Right lobe of liver (tissue), 4 donors: ENCODE data around the gene SPOCK1.

Experiments used
- CTCF ChIP-seq, 4 donors: fragments of 200-600 bp in 3 of 4; fragments of 450-650 bp in 1 of 4; IDR thresholded peaks; one replicate each; pipeline versions ENCODE4 v1.5.1 to v1.8.0; 2016 to 2022; ENCODE audit warnings: antibody characterized with exemption in 4 of 4, mild to moderate bottlenecking in 2 of 4
- POLR2A ChIP-seq: fragments of 450-650 bp; IDR thresholded peaks from one replicate; pipeline ENCODE4 v1.6.1; 2017; ENCODE audit warnings: antibody characterized with exemption, mild to moderate bottlenecking
- donor health status: DM: no; HTN: no; CAD: no.
- donor health status: DM: no; HTN: no; CAD: no.
- donor health status: DM: no; HTN: yes; CAD: no.

- TF ChIP-seq POLR2A (no peak), CTCF (IDR thresholded peaks at IDR 0.05) (no peak)
Measured at GRCh38 chr5:137164536-137164935, 334.6 kb downstream of the SPOCK1 start.
